HG03103 (cell line): ENCODE measurements around the gene DNAI2.

Experiments used
- ATAC-seq: cut with Tn5 transposase; IDR thresholded peaks from one replicate; pipeline ENCODE4 v1.9.1; 2021; ENCODE audit warnings: low read depth; ENCODE audit not compliant: unreplicated experiment

DNAI2 gene, protein sequence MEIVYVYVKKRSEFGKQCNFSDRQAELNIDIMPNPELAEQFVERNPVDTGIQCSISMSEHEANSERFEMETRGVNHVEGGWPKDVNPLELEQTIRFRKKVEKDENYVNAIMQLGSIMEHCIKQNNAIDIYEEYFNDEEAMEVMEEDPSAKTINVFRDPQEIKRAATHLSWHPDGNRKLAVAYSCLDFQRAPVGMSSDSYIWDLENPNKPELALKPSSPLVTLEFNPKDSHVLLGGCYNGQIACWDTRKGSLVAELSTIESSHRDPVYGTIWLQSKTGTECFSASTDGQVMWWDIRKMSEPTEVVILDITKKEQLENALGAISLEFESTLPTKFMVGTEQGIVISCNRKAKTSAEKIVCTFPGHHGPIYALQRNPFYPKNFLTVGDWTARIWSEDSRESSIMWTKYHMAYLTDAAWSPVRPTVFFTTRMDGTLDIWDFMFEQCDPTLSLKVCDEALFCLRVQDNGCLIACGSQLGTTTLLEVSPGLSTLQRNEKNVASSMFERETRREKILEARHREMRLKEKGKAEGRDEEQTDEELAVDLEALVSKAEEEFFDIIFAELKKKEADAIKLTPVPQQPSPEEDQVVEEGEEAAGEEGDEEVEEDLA

DNA sequence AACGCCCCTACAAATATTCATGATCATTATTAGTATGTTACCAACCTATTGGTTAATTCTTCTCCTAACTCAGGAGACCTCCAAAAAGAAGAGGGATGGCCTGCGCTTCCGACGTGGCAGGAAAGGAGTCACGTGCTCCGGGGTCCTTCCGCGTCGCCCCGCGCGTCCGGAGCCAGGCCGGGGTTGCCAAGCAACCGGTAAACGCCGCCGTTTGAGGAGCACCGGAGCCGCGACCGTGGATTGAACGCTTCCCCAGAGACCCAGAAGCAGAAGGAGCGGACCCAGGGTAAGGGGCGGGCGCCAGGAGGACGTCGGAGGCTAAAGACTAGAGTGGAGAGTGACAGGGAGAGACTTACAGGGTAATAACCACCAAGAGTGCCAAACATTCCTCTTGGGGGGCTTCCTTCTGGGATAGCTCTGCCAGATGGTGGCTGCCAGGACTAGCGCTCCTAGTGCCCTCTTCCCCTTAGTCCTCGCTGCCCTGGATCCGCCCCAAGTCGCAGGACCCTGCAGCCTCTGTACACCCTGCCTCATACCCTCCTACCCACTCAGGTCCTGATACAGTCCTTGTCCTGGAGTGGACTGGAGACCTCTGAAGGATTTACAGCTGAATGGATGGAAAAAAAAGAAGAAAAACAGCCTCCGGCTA lies at the start of gene DNAI2:
DNAI2 (plus strand) TSS at position 175 of the 649 bp plus-strand sequence. CDS start 7,584 bp downstream, outside the sequence.
- ATAC-seq = no peak

DNA sequence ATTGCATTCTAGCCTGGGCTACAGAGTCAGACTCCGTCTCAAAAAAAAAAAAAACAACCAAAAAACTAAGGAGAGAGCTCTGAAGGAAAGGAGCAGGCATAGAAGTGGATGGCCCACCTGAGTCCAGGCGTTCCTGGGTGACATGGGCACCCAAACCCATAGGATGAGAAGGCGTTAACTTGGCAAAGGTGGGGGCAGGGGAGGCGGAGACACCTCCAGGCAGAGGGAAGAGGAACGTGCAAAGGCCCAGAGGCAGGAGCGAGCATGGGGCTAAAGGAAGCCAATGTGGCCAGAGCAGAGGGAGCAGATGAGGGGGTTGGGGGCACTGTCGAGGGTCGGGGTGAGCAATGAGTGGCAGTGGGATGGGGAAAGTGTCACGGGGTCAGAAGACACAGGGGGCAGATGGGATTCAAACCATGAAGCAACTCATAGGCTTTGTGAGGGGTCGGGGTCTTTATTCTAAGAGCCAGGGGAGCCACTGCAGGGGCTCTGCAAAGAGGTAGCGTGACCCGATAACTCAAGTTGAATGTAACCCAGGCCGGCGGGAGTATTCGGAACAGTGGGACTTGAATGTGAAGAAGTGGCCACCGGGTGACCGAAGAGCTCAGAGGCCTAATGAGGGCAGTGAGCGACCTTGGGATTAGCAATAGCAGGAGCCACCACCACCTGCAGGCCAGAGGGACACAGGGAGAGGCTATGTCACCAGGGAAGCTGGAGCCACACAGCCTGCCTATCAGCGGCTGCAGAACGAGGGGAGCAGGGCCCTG lies 48.9 kb upstream of the DNAI2 start:
- no peak for ATAC-seq

DNA sequence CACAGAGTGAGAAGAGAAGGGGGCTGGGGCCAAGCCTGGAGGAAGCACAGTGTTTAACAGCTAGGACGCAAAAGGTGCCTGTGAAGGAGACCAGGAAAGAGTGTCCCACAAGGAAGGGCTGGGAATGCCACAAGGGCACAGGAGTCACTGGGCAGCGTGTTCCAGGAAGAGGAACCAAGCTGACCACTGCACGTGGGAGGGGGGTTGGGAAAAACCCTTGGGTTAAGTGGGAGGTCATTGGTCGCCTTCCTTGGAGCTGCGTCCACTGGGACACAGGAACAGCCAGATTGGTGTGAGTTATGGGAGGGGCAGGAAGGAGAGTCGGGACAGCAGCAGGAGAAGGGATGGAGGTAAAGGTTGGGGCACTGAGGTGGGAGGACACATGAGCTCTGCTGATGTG lies 47.8 kb upstream of the DNAI2 start:
- no peak for ATAC-seq

DNA sequence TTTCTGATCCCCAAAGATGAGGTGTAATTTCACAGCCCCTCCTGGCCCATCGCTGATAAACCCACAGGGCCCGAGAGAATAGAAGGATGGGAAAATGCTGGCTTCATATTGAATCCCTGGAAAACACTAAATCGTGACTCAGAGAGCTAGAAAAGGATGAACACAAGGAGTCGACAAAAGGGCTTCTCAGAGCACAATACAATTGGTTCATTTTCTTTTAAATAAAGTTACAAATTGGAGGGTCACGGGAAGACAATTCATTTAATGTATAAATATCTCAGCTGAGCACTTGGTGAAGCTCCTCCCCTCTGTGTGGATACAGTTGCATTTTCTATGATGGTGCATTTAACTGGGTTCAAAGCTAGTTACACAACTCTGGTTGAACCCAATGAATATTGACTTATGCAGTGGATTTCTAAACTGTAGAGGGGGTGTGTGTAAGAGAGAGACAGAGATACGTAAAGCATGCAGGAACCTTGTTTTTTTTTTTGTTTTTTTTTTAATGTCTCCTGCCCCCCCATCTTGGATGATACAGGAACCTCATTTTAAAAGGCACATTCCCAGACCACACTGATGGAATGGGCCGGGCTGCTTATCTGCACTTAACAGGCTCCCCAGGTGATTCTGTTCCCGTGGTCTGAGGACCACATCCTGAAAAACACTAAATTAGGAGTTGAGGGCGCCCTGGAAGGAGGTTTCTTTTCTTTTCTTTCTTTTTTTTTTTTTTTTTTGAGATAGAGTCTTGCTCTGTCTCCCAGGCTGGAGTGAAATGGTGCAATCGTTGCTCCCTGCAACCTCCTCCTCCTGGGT lies 46.6 kb upstream of the DNAI2 start:
- ATAC-seq = no peak

DNA sequence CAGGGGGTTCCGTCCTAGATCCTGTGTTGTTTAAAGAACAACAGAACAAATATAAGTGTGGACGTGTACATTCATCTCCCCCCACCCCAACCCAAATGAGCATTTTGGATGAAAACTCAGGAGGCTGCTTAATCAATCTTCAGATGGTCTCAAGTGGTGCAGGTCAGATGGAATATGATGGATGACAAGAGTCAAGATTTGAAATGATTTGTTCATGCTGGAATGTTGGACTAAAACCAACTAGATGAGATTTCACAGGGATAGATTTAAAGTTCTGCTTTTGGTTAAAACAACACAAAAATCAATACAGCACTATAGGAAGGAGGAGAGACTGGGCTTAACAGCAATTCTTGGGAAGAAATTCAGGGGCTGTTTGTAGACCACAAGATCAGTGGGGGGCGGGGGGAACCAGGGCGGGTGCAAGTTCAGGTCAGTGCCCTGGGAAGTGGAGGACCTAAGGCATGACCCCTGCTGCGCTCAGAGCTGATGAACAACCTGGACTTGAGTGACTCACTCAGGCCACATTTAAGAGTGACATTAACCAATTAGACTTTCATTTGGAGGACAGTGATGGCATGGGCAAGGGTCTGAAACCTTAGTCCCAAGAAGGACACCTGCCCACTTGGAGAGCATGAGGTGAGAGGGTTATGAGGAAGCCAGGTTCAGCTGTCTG lies 45.6 kb upstream of the DNAI2 start:
- ATAC-seq = no peak

DNA sequence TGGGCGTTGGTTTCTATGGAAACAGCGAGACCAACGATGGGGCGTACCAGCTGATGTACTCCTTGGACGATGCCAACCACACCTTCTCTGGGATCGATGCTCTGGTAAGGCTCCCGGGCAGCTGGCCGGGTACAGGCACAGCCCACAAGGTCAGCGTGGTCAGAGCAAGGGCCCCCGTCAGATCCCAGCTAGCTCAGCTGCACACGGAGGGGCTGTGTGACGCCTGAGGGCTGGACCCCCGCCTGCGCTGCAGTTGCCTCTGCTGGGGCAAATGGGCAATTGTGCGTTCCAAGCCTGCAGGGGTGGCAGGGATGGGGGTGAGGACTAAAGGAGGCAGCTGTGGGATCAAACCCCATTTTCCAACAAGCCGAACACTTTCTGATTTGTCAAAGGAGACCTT lies 43.1 kb upstream of the DNAI2 start:
- no peak for ATAC-seq

DNA sequence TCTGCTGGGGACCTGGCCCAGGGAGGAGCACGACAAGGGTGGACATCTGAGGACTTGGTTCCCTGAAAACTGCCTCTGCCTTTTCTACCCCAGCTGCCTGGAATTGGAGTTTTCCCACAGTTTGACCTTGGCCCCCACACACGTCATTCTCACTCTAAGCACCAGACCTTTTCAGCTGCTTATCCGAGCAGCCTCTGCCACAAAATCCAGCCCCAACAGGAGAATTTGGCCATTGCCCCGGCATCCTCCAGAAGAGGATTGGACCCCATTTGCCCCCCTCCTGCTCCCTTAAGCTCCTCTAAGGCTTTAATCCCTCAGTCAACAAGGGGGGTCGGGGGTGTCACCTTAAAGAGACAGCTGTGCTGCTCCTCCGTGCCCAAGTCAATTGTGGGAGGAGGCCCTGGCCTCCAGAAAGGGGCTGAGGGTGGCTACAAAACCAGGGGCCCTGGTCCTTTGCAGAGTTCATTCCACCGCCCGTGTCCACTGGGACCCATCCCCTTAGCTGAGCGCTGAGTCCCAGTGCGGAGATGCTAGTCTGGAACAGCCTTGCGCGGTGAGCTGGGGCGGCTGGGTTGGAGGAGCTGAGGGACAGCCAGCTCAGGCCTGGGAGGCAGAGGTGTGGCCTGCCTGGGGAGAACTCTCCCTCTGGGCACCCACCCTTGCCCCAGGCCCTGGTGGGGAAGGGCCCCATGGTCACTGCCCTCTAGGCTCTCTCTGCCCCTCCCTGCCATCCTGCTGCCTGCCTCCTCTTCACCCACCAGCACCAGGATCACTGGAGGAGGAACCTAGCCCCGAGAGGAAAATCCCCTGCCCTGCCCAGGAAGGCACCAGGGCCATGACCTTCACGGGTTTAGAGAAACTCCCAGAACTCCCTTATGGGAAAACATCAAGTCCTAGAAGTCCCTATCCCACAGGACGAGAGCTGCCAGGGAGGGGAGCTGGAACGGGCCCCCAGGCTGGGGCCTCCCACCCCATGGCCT lies 41.8 kb upstream of the DNAI2 start:
- ATAC-seq = no peak

DNA sequence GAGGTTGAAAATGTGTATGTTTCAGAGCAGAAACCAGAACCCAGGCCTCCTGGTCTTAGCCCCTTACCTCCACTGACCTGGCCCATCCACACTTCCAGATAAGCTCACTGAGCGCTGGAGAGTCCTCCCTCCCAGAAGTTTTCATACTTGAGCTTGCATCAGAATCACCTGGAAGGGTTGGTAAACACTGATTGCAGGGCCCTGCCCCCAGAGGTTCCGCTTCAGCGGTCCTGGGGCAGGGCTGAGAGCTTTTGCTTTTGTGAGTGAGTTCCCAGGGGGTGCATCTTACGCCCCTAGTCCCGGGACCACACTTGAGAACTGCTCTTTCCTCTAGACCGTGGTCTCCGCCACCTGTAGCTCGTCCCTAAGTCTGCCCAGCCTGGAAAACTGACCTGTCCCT lies 40.1 kb upstream of the DNAI2 start:
- no peak for ATAC-seq

DNA sequence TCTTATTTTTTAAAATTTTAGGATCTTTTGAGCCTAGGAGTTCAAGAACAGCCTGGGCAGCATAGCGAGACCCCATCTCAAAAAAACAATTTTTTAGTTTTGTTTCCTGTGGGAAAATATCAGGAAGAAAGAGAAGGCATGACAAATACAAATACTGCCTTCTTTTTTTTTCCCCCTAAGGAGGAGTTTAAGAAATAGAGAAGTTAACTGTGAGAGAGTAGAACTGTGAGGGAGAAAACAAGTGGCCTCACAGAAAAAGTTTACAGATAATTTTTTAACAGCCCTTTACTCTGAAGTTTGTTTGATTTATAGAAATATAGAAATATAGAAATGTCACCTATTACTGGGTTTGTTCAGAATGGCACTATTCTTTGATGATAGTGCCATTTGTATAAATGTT lies 39.5 kb upstream of the DNAI2 start:
- ATAC-seq = no peak

DNA sequence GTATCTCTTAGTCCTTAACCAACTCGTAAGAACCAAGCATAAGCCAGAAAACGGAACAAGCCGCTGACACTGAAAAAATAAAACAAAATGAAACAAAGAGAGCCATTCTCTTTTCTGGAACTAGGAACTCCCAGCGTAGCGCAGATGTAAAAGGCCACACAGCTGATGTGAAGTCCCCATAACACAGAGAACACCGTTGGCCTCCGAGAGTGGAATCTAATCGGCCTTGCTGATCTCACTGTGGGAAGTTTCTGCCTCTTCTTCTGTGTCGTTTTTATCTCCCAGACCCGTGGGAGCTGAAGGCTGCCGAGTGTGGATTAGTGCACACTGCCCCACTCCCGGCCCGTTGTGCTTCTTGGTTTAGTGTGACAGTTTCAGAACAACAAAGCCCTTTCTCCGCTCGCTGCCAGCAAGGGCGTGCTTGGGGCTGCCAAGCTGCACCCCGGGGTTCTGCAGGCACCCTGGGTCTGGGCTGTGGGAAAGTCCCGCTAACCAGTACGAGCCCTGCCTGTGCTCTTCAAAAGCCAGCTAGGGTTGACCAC lies 38.9 kb upstream of the DNAI2 start:
- no peak for ATAC-seq

DNA sequence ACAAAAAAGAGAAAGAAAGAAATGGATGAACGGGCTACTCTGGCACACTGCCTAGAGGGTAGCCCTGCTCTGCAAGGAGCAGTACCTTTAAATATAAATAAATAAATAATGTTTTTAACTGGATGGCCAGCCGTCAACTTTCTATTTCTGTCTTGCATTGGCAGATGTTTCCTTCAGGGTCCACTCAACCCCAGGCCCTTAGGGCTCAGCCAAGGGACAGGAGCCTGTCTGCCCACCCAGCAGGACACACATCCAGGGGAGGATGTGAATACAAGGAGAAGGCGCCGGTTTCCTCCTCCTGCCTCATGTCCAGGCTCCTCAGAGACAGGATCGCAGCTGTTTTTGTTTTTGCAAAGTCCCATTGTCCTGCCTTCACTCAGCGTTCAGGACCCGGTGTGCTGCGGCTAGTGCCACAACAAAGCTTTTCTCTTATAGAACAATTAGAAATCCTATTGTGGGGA lies 38.1 kb upstream of the DNAI2 start:
- no peak for ATAC-seq

DNA sequence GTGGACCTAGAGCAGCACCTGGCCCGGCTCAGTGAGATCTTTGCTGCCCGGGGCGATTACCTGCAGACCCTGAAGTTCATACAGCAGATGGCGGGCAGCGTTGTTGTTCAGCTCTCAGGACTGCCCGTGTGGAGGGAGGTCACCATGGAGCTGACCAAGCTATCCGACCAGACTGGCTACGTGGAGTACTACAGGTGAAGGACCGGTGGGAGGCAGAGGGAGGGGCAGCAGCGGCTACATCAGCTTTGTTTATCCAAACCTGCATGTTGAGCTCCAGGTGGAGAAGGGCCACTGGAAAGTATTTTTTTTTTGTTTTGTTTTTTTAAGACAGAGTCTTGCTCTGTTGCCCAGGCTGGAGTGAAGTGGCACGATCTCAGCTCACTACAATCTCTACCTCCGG lies 36.7 kb upstream of the DNAI2 start:
- ATAC-seq = no peak

DNA sequence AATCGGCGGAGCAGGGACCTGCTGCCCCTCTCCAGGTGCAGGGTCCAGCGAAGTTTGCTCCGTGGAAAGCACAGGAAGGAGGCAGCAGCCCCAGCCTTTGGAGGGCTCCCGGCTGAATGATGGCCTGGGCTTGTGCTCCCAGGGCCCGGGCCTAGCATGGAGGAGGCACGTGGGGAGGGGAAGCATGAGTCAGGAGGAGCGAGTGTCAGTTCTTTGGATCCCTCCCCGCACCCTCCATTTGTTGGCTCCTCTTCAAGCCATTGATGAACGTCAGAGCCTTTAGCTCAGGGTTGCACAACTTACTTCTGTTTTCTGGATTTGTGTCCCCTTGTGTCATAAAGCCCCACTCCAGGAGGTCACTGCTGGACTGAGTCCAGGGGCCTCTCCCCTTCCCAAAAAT lies 34.9 kb upstream of the DNAI2 start:
- no peak for ATAC-seq

DNA sequence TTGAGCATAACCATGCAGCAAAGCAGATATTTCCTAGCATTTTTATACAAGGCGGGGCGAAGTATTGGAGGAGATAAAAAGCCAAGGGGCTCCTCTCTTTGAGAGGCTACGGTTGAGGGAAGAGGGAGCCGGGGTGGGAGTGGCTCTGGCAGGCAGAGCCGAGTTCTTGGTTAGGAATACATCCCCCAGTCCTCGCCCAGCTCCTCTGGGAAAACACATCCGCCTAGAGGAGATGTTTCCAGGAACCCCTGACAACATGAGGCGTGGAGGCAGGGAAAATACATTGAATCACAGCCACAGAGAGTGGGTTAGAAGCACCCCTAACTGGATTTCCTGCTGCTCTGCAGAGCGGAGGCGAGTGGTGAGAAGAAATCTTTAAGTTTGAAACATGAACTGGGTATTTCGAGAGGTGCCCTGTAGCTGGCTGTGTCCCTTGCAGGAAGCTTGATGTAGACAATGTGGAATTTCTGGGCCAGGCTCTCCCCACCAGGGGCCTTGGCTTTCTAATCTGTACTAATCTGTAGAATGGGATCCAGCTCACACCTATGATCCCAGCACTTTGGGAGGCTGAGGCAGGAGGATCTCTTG lies 33.3 kb upstream of the DNAI2 start:
- no peak for ATAC-seq

DNA sequence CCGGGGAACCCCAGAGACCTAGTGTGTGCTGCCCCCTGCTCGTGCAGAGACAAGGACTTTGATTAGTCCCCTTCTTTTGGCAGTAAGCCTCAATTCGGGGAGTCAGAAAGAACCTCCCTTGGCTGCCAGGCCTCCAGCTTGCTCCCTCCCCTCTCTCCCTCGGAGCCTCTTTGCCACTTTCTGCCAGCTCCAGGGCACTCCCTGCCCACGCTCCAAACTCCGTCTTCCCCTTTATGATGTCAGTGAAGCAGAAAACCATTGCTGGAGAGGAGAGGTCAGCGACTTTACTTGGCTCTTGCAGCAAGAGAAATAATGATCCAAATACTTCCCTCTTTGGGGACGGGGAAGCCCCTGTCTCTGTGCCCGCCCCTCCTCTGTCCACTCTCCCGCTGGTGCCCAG lies 32.6 kb upstream of the DNAI2 start:
- ATAC-seq = no peak

DNA sequence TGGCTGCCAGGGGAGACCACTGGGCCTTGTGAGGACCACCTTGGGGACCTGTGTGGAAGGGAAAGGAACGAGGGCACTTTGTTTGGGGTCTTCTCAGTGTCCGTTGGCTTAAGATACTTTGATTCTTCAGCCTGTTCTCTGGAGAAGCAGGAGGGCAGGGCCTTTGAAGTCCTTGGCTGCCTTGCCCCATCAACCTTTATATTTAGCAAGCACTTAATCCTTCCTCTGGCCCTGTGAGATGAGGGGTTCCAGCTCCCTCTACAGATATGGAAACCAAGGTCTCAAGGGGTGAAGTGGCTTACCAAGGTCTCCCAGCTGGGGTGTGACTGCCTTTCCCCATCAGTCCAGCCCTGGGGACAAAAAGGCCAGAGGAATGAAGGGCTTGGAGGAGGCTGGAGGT lies 32.2 kb upstream of the DNAI2 start:
- ATAC-seq = no peak

DNA sequence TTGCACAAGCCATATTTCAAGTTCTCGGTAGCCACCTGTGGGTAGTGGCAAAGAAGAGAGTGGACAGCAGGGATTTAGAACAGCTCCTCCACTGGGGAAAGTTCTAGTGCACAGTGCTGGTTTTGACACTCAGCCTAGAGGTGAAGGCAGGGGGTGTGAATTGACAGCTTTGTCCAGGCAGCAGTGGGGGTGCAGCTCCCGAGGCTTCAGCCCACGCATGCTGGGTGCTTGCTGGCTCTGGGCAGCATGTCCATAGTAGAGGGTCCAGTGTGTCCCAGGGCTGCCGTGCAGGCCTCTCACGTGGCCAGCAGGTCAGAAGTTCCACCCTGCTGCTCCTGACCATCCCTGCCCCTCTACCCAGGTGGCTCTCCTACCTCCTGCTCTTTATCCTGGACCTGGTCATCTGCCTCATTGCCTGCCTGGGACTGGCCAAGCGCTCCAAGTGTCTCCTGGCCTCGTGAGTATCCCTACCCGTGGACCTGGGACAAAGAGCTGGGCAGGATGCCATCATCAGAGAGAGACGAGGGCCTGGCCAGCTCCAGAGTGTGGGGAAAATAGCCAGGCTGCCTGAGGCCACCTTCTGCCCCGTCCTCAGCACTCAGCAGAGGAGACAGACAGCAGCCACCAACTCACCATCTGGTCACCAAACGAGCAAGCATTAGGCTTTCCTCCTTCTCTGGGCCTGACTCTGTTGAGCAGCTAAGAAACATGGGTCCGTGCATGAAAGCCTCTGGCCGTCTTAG lies 30.9 kb upstream of the DNAI2 start:
- ATAC-seq = no peak
